ENCODE data around the gene NUP210. TPM values are rescaled to one million over a fixed set of nuclear protein-coding genes. Genes with fewer than 3 reads are reported as not detected.
A peak's percentile ranks its signal among the peaks of the same experiment; 100 is the strongest.

The NUP210 gene
- total and polyA plus RNA-seq, 7 experiments from 2014 or later = 52.6 to 164 (median 138) TPM

DNA sequence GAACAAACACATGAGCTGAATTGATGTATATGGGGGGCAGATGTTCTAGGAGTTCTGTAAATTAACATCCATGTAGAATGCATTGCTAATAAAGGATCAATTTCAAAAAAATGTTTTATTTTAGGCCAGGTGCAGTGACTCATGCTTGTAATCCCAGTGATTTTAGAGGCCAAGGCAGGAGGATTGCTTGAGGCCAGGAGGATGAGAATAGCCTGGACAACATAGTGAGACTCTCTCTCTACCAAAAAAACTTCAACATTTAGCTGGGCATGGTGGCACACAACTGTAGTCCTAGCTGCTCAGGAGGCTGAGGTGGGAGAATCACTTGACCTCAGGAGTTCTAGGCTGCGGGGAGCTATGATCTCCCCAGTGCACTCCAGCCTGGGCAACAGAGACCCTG is 6.5 kb upstream of the NUP210 start:
- H3K27ac Mint-ChIP-seq = peak overlapping the region in 5 of 9 donors; percentile 21 to 98 (median 60)
- H3K36me3 Mint-ChIP-seq = peaks cover 0 to 8% (median 0%) of the 10 kb centered on the region in 5 donors
- no peaks in the 10 kb centered on the region for H3K27me3 Mint-ChIP-seq
- POLR2A ChIA-PET = interaction anchor here (0.9 to 4.1 kb wide), 4 partner anchors 11 to 77 kb away, joined by 3 to 32 read pairs (median 26); no protein-coding TSS in a partner anchor
- H3K4me1 Mint-ChIP-seq = peaks cover 27 to 67% (median 51%) of the 10 kb centered on the region in 7 donors
- no peaks in the 10 kb centered on the region for H3K27me3 ChIP-seq (ENCODE audit: control insufficient read depth in 2 of 2, insufficient read depth in 2 of 2, low read length in 2 of 2)
- H3K4me3 Mint-ChIP-seq = no peak overlapping the region
- no peaks in the 10 kb centered on the region for H3K9me3 ChIP-seq (ENCODE audit: control insufficient read depth in 2 of 3, low read length in 3 of 3)
- intact Hi-C loops (cut with micrococcal nuclease) = loop anchor here in 1 of 2 donors (10.0 kb wide), 1 partner anchor 1638 kb away; the partner anchor contains the start of gene MRPS25
- CTCF ChIA-PET = interaction anchor here (1.4 to 3.8 kb wide), 3 partner anchors 10 to 80 kb away, joined by 6 to 32 read pairs (median 8); no protein-coding TSS in a partner anchor
- H3K36me3 ChIP-seq (ENCODE audit: control insufficient read depth in 2 of 3, insufficient read depth in 3 of 3, low read length in 3 of 3) = no peaks in the 10 kb centered on the region
- no peak overlapping the region for H3K4me3 ChIP-seq (ENCODE audit: low read length)
- H3K9me3 Mint-ChIP-seq = no peaks in the 10 kb centered on the region
- ATAC-seq = no peak
- peaks cover 17 to 44% of the 10 kb centered on the region in 2 donors for H3K4me1 ChIP-seq (ENCODE audit: control insufficient read depth in 2 of 2, insufficient read depth in 2 of 2, low read length in 2 of 2)
- H3K27ac ChIP-seq (ENCODE audit: low read depth, low read length) = no peak overlapping the region
- DNase-seq = no peak

DNA sequence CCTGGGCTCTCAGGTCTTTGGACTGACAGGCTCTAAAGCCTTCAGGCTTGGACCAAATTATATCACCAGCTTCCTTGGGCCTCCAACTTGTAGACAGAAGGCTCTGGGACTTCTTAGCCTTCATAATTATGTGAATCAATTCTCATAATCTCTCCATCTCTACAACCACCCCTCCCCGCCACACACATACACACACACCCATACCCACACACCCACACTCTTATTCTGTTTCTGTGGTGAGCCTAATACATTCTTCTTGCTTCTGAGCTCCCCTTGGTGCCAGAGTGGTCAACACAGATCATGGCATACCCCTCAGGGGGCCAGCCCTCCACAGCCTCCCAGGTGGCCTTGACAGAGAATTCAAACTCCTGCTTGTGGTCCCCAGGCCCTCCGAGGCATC is 5.6 kb upstream of the NUP210 start:
- Histone ChIP-seq H3K4me3 (ENCODE audit: low read length) (no peak overlapping the region), H3K27ac (ENCODE audit: low read depth, low read length) (no peak overlapping the region), H3K4me1 (ENCODE audit: control insufficient read depth in 2 of 2, insufficient read depth in 2 of 2, low read length in 2 of 2) (peaks cover 25 to 51% of the 10 kb centered on the region in 2 donors), H3K9me3 (ENCODE audit: control insufficient read depth in 2 of 3, low read length in 3 of 3) (no peaks in the 10 kb centered on the region), H3K27me3 (ENCODE audit: control insufficient read depth in 2 of 2, insufficient read depth in 2 of 2, low read length in 2 of 2) (no peaks in the 10 kb centered on the region), H3K36me3 (ENCODE audit: control insufficient read depth in 2 of 3, insufficient read depth in 3 of 3, low read length in 3 of 3) (no peaks in the 10 kb centered on the region)
- Mint-ChIP-seq H3K9me3 (peaks cover 0 to 2% (median 0%) of the 10 kb centered on the region in 11 donors), H3K4me1 (peaks cover 36 to 76% (median 60%) of the 10 kb centered on the region in 7 donors), H3K4me3 (peak overlapping the region in 2 of 10 donors; percentile 39 to 61), H3K36me3 (peaks cover 0 to 10% (median 0%) of the 10 kb centered on the region in 5 donors), H3K27me3 (no peaks in the 10 kb centered on the region), H3K27ac (peak overlapping the region in 8 of 9 donors; percentile 62 to 98 (median 78))
- DNase-seq (no peak), ATAC-seq (no peak)
- intact Hi-C loops (cut with micrococcal nuclease) = loop anchor here in 1 of 2 donors (10.0 kb wide), 1 partner anchor 1639 kb away; the partner anchor contains the start of gene MRPS25
- ChIA-PET CTCF (interaction anchor here (0.9 to 1.6 kb wide), 4 partner anchors 10 to 80 kb away, joined by 3 to 8 read pairs (median 6); no protein-coding TSS in a partner anchor), POLR2A (interaction anchor here (0.7 to 4.1 kb wide), 4 partner anchors 10 to 26 kb away, joined by 3 to 32 read pairs (median 14); no protein-coding TSS in a partner anchor)

DNA sequence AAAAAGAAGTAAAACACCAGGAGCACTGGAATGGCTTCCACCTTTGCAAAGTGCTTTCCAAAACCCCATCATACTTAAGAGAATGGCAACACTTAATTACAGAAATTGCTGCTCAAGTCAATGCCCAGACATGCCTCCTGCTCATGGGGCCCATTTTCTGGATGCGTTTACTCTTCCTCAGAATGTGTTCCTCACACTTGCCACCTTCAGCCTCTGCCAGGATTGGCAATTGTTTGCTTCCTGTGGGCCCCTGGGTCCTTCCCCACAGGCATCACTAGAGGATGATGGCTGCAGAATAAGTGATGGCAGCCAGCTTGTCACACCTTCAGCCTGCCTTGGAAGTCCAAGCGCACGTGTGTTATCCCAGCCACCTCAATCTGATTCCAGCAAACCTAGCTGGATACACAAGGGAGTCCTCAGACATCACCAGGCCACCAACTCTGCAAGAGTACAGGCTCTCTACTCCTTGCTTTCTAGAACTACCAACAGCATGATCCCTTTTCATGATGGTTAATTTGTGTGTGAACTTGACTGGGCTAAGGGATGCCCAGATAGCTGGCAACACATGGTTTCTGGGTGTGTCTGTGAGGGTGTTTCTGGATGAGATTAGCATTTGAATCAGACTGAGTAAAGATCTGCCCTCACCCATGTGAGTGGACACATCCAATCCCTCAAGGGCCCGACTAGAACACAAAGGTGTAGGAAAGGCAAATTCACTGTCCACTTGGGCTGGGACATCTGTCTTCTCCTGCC is 4.9 kb upstream of the NUP210 start:
- no peaks in the 10 kb centered on the region for H3K27me3 ChIP-seq (ENCODE audit: control insufficient read depth in 2 of 2, insufficient read depth in 2 of 2, low read length in 2 of 2)
- ATAC-seq (no peak), DNase-seq (no peak)
- ChIA-PET POLR2A (interaction anchor here (0.7 to 3.0 kb wide), 4 partner anchors 9 to 1006 kb away, joined by 3 to 24 read pairs (median 4); no protein-coding TSS in a partner anchor), CTCF (interaction anchor here (0.9 to 1.4 kb wide), 2 partner anchors 28 to 79 kb away, joined by 3 to 5 read pairs; no protein-coding TSS in a partner anchor)
- H3K36me3 ChIP-seq (ENCODE audit: control insufficient read depth in 2 of 3, insufficient read depth in 3 of 3, low read length in 3 of 3) = no peaks in the 10 kb centered on the region
- peaks cover 0 to 2% (median 0%) of the 10 kb centered on the region in 11 donors for H3K9me3 Mint-ChIP-seq
- peak overlapping the region in 7 of 9 donors; percentile 59 to 85 (median 75) for H3K27ac Mint-ChIP-seq
- peaks cover 0 to 10% (median 0%) of the 10 kb centered on the region in 5 donors for H3K36me3 Mint-ChIP-seq
- no peak overlapping the region for H3K27ac ChIP-seq (ENCODE audit: low read depth, low read length)
- H3K9me3 ChIP-seq (ENCODE audit: control insufficient read depth in 2 of 3, low read length in 3 of 3) = no peaks in the 10 kb centered on the region
- H3K4me3 Mint-ChIP-seq = peak overlapping the region in 2 of 10 donors; percentile 5 to 48
- H3K4me3 ChIP-seq (ENCODE audit: low read length) = no peak overlapping the region
- H3K27me3 Mint-ChIP-seq = no peaks in the 10 kb centered on the region
- H3K4me1 Mint-ChIP-seq = peaks cover 37 to 72% (median 59%) of the 10 kb centered on the region in 7 donors
- intact Hi-C loops (cut with micrococcal nuclease) = loop anchor here in 1 of 2 donors (10.0 kb wide), 1 partner anchor 1640 kb away; the partner anchor contains the start of gene MRPS25
- peaks cover 25 to 51% of the 10 kb centered on the region in 2 donors for H3K4me1 ChIP-seq (ENCODE audit: control insufficient read depth in 2 of 2, insufficient read depth in 2 of 2, low read length in 2 of 2)

DNA sequence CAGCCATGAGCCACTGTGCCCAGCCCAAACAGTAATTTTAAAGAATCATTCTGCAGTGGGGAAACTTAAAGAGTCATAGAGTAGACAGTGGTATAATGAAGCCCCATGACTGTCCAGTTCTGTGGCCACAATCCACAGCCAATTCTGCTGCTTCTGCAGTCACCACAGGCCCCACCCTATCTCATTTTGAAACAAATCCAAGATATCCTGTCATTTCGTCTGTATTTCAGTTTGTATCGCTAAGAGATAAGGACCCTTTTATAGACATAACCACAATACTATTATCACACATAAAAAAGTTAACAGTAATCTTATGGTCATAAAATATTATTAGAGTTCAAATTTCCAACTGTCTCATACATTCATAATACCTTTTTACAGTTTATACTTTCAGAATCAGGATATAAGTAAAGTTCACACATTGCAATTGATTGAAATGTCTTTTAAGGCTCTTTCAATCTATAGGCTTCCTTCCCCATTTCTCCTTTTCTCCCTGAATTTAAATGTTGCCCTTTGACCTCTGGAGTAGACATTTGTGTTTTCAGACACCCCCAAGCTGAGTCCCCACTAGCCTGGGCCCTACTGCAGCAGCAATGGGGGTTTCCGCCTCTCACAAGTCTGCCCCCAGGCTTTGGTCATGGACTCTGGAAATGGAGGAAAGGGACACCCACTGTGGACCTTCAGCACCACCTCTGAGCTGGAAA is 4.2 kb upstream of the NUP210 start:
- DNase-seq (no peak), ATAC-seq (no peak)
- CTCF ChIA-PET = interaction anchor here (1.4 kb wide), 1 partner anchor 29 kb away, joined by 5 read pairs; no protein-coding TSS in a partner anchor
- Mint-ChIP-seq H3K27me3 (no peaks in the 10 kb centered on the region), H3K27ac (peak overlapping the region in 6 of 9 donors; percentile 10 to 75 (median 60)), H3K4me3 (peak overlapping the region in 2 of 10 donors; percentile 5 to 63), H3K36me3 (peaks cover 0 to 10% (median 0%) of the 10 kb centered on the region in 5 donors), H3K9me3 (peaks cover 0 to 2% (median 0%) of the 10 kb centered on the region in 11 donors), H3K4me1 (peaks cover 38 to 69% (median 56%) of the 10 kb centered on the region in 7 donors)
- Histone ChIP-seq H3K27me3 (ENCODE audit: control insufficient read depth in 2 of 2, insufficient read depth in 2 of 2, low read length in 2 of 2) (no peaks in the 10 kb centered on the region), H3K4me3 (ENCODE audit: low read length) (no peak overlapping the region), H3K27ac (ENCODE audit: low read depth, low read length) (no peak overlapping the region), H3K4me1 (ENCODE audit: control insufficient read depth in 2 of 2, insufficient read depth in 2 of 2, low read length in 2 of 2) (peaks cover 25 to 48% of the 10 kb centered on the region in 2 donors), H3K9me3 (ENCODE audit: control insufficient read depth in 2 of 3, low read length in 3 of 3) (no peaks in the 10 kb centered on the region), H3K36me3 (ENCODE audit: control insufficient read depth in 2 of 3, insufficient read depth in 3 of 3, low read length in 3 of 3) (no peaks in the 10 kb centered on the region)
- POLR2A ChIA-PET = interaction anchor here (0.8 to 3.0 kb wide), 3 partner anchors 8 to 1007 kb away, joined by 3 to 24 read pairs (median 4); no protein-coding TSS in a partner anchor
- intact Hi-C loops (cut with micrococcal nuclease) = loop anchor here in 1 of 2 donors (10.0 kb wide), 1 partner anchor 1641 kb away; the partner anchor contains the start of gene MRPS25

DNA sequence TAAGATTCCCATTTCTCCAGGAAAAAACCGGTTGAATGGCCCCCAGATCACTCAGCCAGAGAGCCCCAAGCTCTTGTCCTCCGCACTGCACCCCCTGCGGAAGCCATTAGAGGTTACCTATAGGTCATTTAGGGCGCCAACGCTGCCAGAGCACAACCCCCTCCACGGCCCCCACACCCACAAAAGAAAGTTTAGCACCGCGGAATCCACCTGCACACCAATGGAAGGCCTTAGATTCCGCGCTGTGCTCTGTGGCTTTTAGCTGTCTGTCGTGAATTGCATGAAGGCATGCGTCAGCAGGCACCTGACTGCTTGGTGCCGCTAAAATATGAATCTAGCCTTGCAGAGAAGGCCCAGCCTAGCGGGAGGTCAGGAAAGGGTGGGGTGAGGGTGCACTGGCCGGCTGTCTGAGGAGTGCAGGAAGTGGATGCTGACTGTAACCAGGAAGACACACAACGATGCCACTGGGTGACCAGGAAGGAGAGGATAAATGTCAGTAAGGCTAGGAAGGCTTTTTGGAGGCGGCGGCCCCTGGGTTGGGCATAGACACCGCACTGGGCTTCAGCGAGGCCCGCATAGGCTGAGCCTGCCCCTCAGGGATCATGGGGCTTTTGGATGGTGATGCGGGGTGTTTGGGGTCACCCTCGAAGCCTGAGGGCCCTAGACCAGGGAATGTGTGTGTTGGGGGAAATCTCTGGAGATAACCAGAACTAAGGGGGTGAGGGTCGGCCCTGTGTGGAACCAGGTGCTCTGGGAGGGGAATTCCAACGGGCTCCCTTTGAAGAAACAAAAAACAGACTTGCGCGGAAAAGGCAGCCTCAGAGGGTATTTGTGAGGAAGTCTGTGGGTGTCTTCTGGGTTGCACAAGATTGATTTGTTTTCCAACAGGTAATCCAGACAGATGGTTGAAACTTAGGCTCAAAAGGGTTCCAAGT is 976 bp upstream of the NUP210 start:
- peaks cover 41 to 81% (median 66%) of the 10 kb centered on the region in 7 donors for H3K4me1 Mint-ChIP-seq

More for the DNA sequence above, 976 bp upstream of the NUP210 start:
- no peaks in the 10 kb centered on the region for H3K27me3 Mint-ChIP-seq
- H3K36me3 ChIP-seq (ENCODE audit: control insufficient read depth in 2 of 3, insufficient read depth in 3 of 3, low read length in 3 of 3) = no peaks in the 10 kb centered on the region
- ATAC-seq (peak; percentile 83), DNase-seq (peak; percentile 49 to 92 (median 84))
- peak overlapping the region; percentile 73 for H3K4me3 ChIP-seq (ENCODE audit: low read length)
- H3K27me3 ChIP-seq (ENCODE audit: control insufficient read depth in 2 of 2, insufficient read depth in 2 of 2, low read length in 2 of 2) = no peaks in the 10 kb centered on the region
- POLR2A ChIA-PET = interaction anchor here (0.5 to 10.4 kb wide), 12 partner anchors 8 to 339 kb away, joined by 3 to 125 read pairs (median 4); partner anchors contain the start of gene HDAC11
- intact Hi-C loops (cut with micrococcal nuclease) = loop anchor here (1.0 to 10.0 kb wide), 11 partner anchors 9 to 1644 kb away; partner anchors contain the start of genes HDAC11 (in 2 of the 2), IQSEC1 (in 1 of the 2), LSM3 (in 1 of the 2) and MRPS25 (in 1 of the 2)
- H3K4me3 Mint-ChIP-seq = peak overlapping the region; percentile 89 to 100 (median 96)
- no peaks in the 10 kb centered on the region for H3K9me3 ChIP-seq (ENCODE audit: control insufficient read depth in 2 of 3, low read length in 3 of 3)
- CTCF ChIA-PET = interaction anchor here (0.6 to 11.5 kb wide), 4 partner anchors 31 to 77 kb away, joined by 3 to 102 read pairs (median 4); no protein-coding TSS in a partner anchor
- peaks cover 40 to 58% of the 10 kb centered on the region in 2 donors for H3K4me1 ChIP-seq (ENCODE audit: control insufficient read depth in 2 of 2, insufficient read depth in 2 of 2, low read length in 2 of 2)
- peak overlapping the region; percentile 96 to 100 (median 99) for H3K27ac Mint-ChIP-seq
- peaks cover 0 to 2% (median 0%) of the 10 kb centered on the region in 11 donors for H3K9me3 Mint-ChIP-seq
- H3K27ac ChIP-seq (ENCODE audit: low read depth, low read length) = peak overlapping the region; percentile 96
- peaks cover 0 to 17% (median 0%) of the 10 kb centered on the region in 5 donors for H3K36me3 Mint-ChIP-seq

All from naive thymus-derived CD4-positive, alpha-beta T cell (primary cell).